Measurements from ENCODE around the gene LRMDA. TPM values are rescaled to one million over a fixed set of nuclear protein-coding genes. Genes with fewer than 3 reads are reported as not detected.

Gene LRMDA
- total and polyA plus RNA-seq, 2 donors (not counting 1 experiment from before 2014, with no cell fraction given) = 0.12 TPM; not detected in 1

GRCh38 chr10:75505840-75506506 is 74.5 kb downstream of the LRMDA start:
- TF ChIP-seq CTCF (IDR thresholded peaks at IDR 0.05) (no peak), EZH2 (IDR thresholded peaks at IDR 0.05; ENCODE audit: borderline replicate concordance, insufficient read depth, low read depth, low read length, poor library complexity, severe bottlenecking) (no peak)
- H3K4me1 ChIP-seq (ENCODE audit: control insufficient read depth in 2 of 2, insufficient read depth in 2 of 2, low read length in 2 of 2) = no peaks in the 10 kb centered on the region
- H3K27me3 ChIP-seq (replicated peaks in 1 of 4; ENCODE audit: control extremely low read depth in 1 of 4, control insufficient read depth in 3 of 4, insufficient read depth in 4 of 4, low read length in 3 of 4) = peaks cover 0 to 2% (median 0%) of the 10 kb centered on the region in 4 experiments
- ATAC-seq (ENCODE audit: low read depth) = no peak
- Mint-ChIP-seq H3K27me3 (peaks cover 7% of the 10 kb centered on the region), H3K27ac (no peak overlapping the region), H3K4me3 (no peak overlapping the region), H3K4me1 (no peaks in the 10 kb centered on the region), H3K9me3 (ENCODE audit: insufficient read depth) (no peaks in the 10 kb centered on the region)
- POLR2A ChIA-PET = no interaction called here
- H3K79me2 ChIP-seq (ENCODE audit: control insufficient read depth, insufficient read depth, low read length) = no peaks in the 10 kb centered on the region
- no peak overlapping the region for H3K9ac ChIP-seq (ENCODE audit: low read length)
- H3K36me3 ChIP-seq (replicated peaks in 1 of 2; ENCODE audit: control extremely low read depth in 1 of 2, control insufficient read depth in 1 of 2, extremely low read depth in 1 of 2, insufficient read depth in 2 of 2, low read length in 1 of 2) = no peaks in the 10 kb centered on the region
- DNase-seq = no peak
- H3K9me3 ChIP-seq (ENCODE audit: control extremely low read depth in 1 of 3, control insufficient read depth in 2 of 3, insufficient read depth in 1 of 3, low read length in 2 of 3) = no peaks in the 10 kb centered on the region
- 30% methylated on average over 2 of the region's 3 CpGs for WGBS (ENCODE audit: insufficient coverage)
- no peak overlapping the region for H2AFZ ChIP-seq (ENCODE audit: insufficient read depth, low read depth, low read length, poor library complexity, severe bottlenecking)
- H3K27ac ChIP-seq (ENCODE audit: low read length in 2 of 2) = no peak overlapping the region
- intact Hi-C loops (cut with micrococcal nuclease) = no loop called here
- H3K4me3 ChIP-seq (ENCODE audit: control extremely low read depth in 1 of 5, extremely low read depth in 1 of 5, insufficient read depth in 1 of 5, low read depth in 2 of 5, low read length in 4 of 5) = no peak overlapping the region
- CTCF ChIA-PET = no interaction called here
- H3K4me2 ChIP-seq (replicated peaks; ENCODE audit: low read depth, low read length, poor library complexity, severe bottlenecking) = no peak overlapping the region
- H4K20me1 ChIP-seq (ENCODE audit: control insufficient read depth, insufficient read depth, low read length, poor library complexity, severe bottlenecking) = no peaks in the 10 kb centered on the region

- DNase-seq = no peak
Measured at GRCh38 chr10:75506930-75507329, 75.5 kb downstream of the LRMDA start.

More at GRCh38 chr10:75506930-75507329, 75.5 kb downstream of the LRMDA start:
- CTCF ChIA-PET = no interaction called here
- Histone ChIP-seq H2AFZ (ENCODE audit: insufficient read depth, low read depth, low read length, poor library complexity, severe bottlenecking) (no peak overlapping the region), H3K4me1 (ENCODE audit: control insufficient read depth in 2 of 2, insufficient read depth in 2 of 2, low read length in 2 of 2) (no peaks in the 10 kb centered on the region), H4K20me1 (ENCODE audit: control insufficient read depth, insufficient read depth, low read length, poor library complexity, severe bottlenecking) (no peaks in the 10 kb centered on the region), H3K4me3 (ENCODE audit: control extremely low read depth in 1 of 5, extremely low read depth in 1 of 5, insufficient read depth in 1 of 5, low read depth in 2 of 5, low read length in 4 of 5) (no peak overlapping the region), H3K9ac (ENCODE audit: low read length) (no peak overlapping the region), H3K79me2 (ENCODE audit: control insufficient read depth, insufficient read depth, low read length) (no peaks in the 10 kb centered on the region), H3K4me2 (replicated peaks; ENCODE audit: low read depth, low read length, poor library complexity, severe bottlenecking) (no peak overlapping the region), H3K9me3 (ENCODE audit: control extremely low read depth in 1 of 3, control insufficient read depth in 2 of 3, insufficient read depth in 1 of 3, low read length in 2 of 3) (no peaks in the 10 kb centered on the region), H3K27me3 (replicated peaks in 1 of 4; ENCODE audit: control extremely low read depth in 1 of 4, control insufficient read depth in 3 of 4, insufficient read depth in 4 of 4, low read length in 3 of 4) (peaks cover 0 to 2% (median 0%) of the 10 kb centered on the region in 4 experiments), H3K27ac (ENCODE audit: low read length in 2 of 2) (no peak overlapping the region), H3K36me3 (replicated peaks in 1 of 2; ENCODE audit: control extremely low read depth in 1 of 2, control insufficient read depth in 1 of 2, extremely low read depth in 1 of 2, insufficient read depth in 2 of 2, low read length in 1 of 2) (no peaks in the 10 kb centered on the region)
- POLR2A ChIA-PET = no interaction called here
- Mint-ChIP-seq H3K27me3 (peaks cover 7% of the 10 kb centered on the region), H3K9me3 (ENCODE audit: insufficient read depth) (no peaks in the 10 kb centered on the region), H3K4me3 (no peak overlapping the region), H3K27ac (no peak overlapping the region), H3K4me1 (no peaks in the 10 kb centered on the region)
- WGBS (ENCODE audit: insufficient coverage) = 43% methylated on average over 3 of the region's 4 CpGs
- ATAC-seq (ENCODE audit: low read depth) = no peak
- TF ChIP-seq CTCF (IDR thresholded peaks at IDR 0.05) = no peak
- no peak for TF ChIP-seq EZH2 (IDR thresholded peaks at IDR 0.05; ENCODE audit: borderline replicate concordance, insufficient read depth, low read depth, low read length, poor library complexity, severe bottlenecking)
- intact Hi-C loops (cut with micrococcal nuclease) = no loop called here
